ENCODE results near the gene TK2. TPM values are rescaled to one million over a fixed set of nuclear protein-coding genes. Genes with fewer than 3 reads are reported as not detected.
"Not testable (repeated sequence)": the region's sequence is repeated elsewhere in the genome, so short reads cannot be mapped to it uniquely, and the experiment has no call there.

Gene TK2
- total RNA-seq, 1 donor from 2014 or later = 33.2 TPM

DNA sequence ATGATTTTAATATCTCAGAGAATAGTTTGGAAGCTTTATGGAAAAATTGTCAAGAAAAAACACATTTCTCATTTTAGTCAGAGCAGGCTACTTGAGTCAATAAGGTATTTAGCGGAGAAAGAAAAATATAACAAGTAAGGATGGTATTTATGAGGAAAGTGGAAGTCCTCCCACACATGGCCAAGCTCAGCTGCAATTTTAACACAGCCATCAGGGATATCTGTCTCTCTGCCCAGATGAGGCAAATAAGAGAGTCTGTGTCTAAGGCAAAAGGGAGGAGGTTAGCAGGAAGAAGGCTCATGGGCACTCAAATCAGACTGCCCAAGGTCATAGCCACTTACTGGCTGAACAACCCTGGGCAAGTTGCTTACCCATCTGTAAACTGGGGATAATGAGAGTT is 24.2 kb upstream of the TK2 start:
- Mint-ChIP-seq H3K9me3 (ENCODE audit: unreplicated experiment) (no peaks in the 10 kb centered on the region), H3K36me3 (ENCODE audit: unreplicated experiment) (no peaks in the 10 kb centered on the region), H3K27ac (ENCODE audit: unreplicated experiment) (peak overlapping the region; percentile 0), H3K4me1 (ENCODE audit: unreplicated experiment) (peaks cover 39% of the 10 kb centered on the region), H3K27me3 (ENCODE audit: unreplicated experiment) (no peaks in the 10 kb centered on the region), H3K4me3 (ENCODE audit: unreplicated experiment) (no peak overlapping the region)
- DNase-seq (ENCODE audit: extremely low spot score, unreplicated experiment) = no peak
- TF ChIP-seq CTCF (IDR thresholded peaks at IDR 0.05) = no peak

DNA sequence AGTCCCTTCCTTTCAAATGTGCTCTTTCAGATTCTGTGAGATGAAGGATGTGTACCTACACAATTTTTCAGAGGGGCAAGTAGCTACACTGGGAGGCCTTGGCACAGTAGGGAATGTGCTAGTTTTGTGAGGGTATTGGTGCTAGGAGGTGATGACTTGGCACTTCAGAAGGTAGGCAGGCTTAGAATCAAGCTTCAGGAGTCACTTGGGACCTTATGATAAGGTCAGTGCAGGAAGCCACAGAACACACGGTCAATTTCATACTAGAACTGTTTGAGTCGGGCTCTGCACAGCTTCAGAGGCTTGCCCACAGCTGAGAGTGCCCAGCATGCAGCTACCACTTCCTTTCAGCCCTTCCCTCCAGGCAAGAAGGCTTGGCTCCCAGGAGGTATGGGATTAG is 22.4 kb upstream of the TK2 start:
- peaks cover 45% of the 10 kb centered on the region for H3K4me1 Mint-ChIP-seq (ENCODE audit: unreplicated experiment)
- no peaks in the 10 kb centered on the region for H3K27me3 Mint-ChIP-seq (ENCODE audit: unreplicated experiment)
- no peak overlapping the region for H3K4me3 Mint-ChIP-seq (ENCODE audit: unreplicated experiment)
- H3K9me3 Mint-ChIP-seq (ENCODE audit: unreplicated experiment) = no peaks in the 10 kb centered on the region
- H3K36me3 Mint-ChIP-seq (ENCODE audit: unreplicated experiment) = peaks cover 4% of the 10 kb centered on the region
- no peak for DNase-seq (ENCODE audit: extremely low spot score, unreplicated experiment)
- peak overlapping the region; percentile 82 for H3K27ac Mint-ChIP-seq (ENCODE audit: unreplicated experiment)
- TF ChIP-seq CTCF (IDR thresholded peaks at IDR 0.05) = no peak

DNA sequence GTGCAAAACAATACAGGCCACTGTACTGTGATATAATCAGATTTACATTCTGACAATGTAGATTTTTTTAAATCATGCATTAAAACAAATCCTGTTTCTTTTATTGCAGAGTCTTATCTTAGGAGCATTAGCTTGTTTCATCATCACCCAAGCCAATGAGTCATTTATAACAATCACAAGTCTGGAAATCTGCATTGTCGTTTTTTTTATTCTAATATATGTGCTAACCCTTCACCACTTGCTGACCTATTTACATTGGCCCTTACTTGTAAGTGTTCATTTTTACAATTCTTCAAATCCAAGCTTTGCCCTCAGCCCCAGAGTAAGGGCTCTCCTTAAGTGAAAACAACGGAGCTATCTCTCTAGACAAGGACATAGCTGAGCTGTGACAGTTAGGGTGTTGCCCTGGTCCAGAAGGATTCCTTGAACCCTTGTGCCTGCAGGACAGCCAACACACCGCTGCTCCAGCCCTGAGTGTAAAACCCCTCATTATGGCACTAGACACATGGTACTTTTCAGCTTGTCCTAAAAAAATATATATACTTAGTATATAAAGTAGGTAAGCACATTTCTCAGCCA is 20.0 kb upstream of the TK2 start:
- peaks cover 45% of the 10 kb centered on the region for H3K4me1 Mint-ChIP-seq (ENCODE audit: unreplicated experiment)
- TF ChIP-seq CTCF (IDR thresholded peaks at IDR 0.05) = no peak
- H3K36me3 Mint-ChIP-seq (ENCODE audit: unreplicated experiment) = peaks cover 13% of the 10 kb centered on the region
- no peak overlapping the region for H3K4me3 Mint-ChIP-seq (ENCODE audit: unreplicated experiment)
- no peaks in the 10 kb centered on the region for H3K9me3 Mint-ChIP-seq (ENCODE audit: unreplicated experiment)
- peak overlapping the region; percentile 34 for H3K27ac Mint-ChIP-seq (ENCODE audit: unreplicated experiment)
- H3K27me3 Mint-ChIP-seq (ENCODE audit: unreplicated experiment) = no peaks in the 10 kb centered on the region
- no peak for DNase-seq (ENCODE audit: extremely low spot score, unreplicated experiment)

- DNase-seq (ENCODE audit: extremely low spot score, unreplicated experiment) = no peak
- Mint-ChIP-seq H3K27me3 (ENCODE audit: unreplicated experiment) (no peaks in the 10 kb centered on the region), H3K4me1 (ENCODE audit: unreplicated experiment) (peaks cover 43% of the 10 kb centered on the region), H3K27ac (ENCODE audit: unreplicated experiment) (peak overlapping the region; percentile 2), H3K4me3 (ENCODE audit: unreplicated experiment) (no peak overlapping the region), H3K36me3 (ENCODE audit: unreplicated experiment) (peaks cover 13% of the 10 kb centered on the region), H3K9me3 (ENCODE audit: unreplicated experiment) (no peaks in the 10 kb centered on the region)
- no peak for TF ChIP-seq CTCF (IDR thresholded peaks at IDR 0.05)
These were observed 19.2 kb upstream of the TK2 start for GRCh38 chr16:66569131-66569530.

GRCh38 chr16:66568355-66568754 is 18.4 kb upstream of the TK2 start:
- Mint-ChIP-seq H3K36me3 (ENCODE audit: unreplicated experiment) (peaks cover 16% of the 10 kb centered on the region), H3K9me3 (ENCODE audit: unreplicated experiment) (no peaks in the 10 kb centered on the region), H3K4me1 (ENCODE audit: unreplicated experiment) (peaks cover 40% of the 10 kb centered on the region), H3K4me3 (ENCODE audit: unreplicated experiment) (no peak overlapping the region), H3K27ac (ENCODE audit: unreplicated experiment) (no peak overlapping the region), H3K27me3 (ENCODE audit: unreplicated experiment) (no peaks in the 10 kb centered on the region)
- no peak for TF ChIP-seq CTCF (IDR thresholded peaks at IDR 0.05)
- DNase-seq (ENCODE audit: extremely low spot score, unreplicated experiment) = no peak

- peak; percentile 7 for DNase-seq (ENCODE audit: extremely low spot score, unreplicated experiment)
- H3K27me3 Mint-ChIP-seq (ENCODE audit: unreplicated experiment); H3K4me3 Mint-ChIP-seq (ENCODE audit: unreplicated experiment); H3K27ac Mint-ChIP-seq (ENCODE audit: unreplicated experiment); H3K9me3 Mint-ChIP-seq (ENCODE audit: unreplicated experiment): not testable (repeated sequence)
- Mint-ChIP-seq H3K4me1 (ENCODE audit: unreplicated experiment) (peaks cover 30% of the 10 kb centered on the region), H3K36me3 (ENCODE audit: unreplicated experiment) (peaks cover 16% of the 10 kb centered on the region)
These were observed 17.3 kb upstream of the TK2 start for GRCh38 chr16:66567270-66567669.

Measured in osteocyte (in vitro differentiated cells).